SU-DHL-6 (cell line): Measurements from ENCODE around the gene BMP4.

Source experiments
- CTCF ChIP-seq: fragments of 200-600 bp; sonication (generic); IDR thresholded peaks from one replicate; pipeline ENCODE4 v1.5.1; 2017; ENCODE audit warnings: antibody characterized with exemption, mild to moderate bottlenecking, low read length, moderate library complexity; ENCODE audit not compliant: insufficient read depth, poor library complexity, severe bottlenecking
- EZH2phosphoT487 ChIP-seq: fragments of 200-600 bp; sonication (generic), shearing (Covaris generic); conservative IDR thresholded peaks from 2 replicates; pipeline ENCODE4 v1.6.1; 2018; ENCODE audit warnings: mild to moderate bottlenecking, antibody characterized with exemption, low read length, moderate library complexity, mixed read lengths

- TF ChIP-seq CTCF (no peak), EZH2phosphoT487 (no peak)
These were observed 13.5 kb downstream of the BMP4 start for GRCh38 chr14:53942970-53943750.
